KOPT-K1 (cell line): ENCODE results near the gene PPHLN1.

ENCODE experiments used
- H3K27ac ChIP-seq: fragments of 200-600 bp; sonication (generic); 2 replicates; pipeline ENCODE4 v1.5.1; 2016; ENCODE audit warnings: antibody characterized with exemption, mild to moderate bottlenecking, low read depth, low read length; ENCODE audit not compliant: poor library complexity, severe bottlenecking
- H3K36me3 ChIP-seq: fragments of 200-600 bp; sonication (generic); 2 replicates; pipeline ENCODE4 v1.5.1; 2017; ENCODE audit warnings: antibody characterized with exemption, mild to moderate bottlenecking, low read length, moderate library complexity; ENCODE audit not compliant: insufficient read depth
- H3K9me3 ChIP-seq: fragments of 200-600 bp; sonication (generic); 2 replicates; pipeline ENCODE4 v1.5.1; 2017; ENCODE audit warnings: antibody characterized with exemption, low read length, mild to moderate bottlenecking; ENCODE audit not compliant: insufficient read depth, poor library complexity, severe bottlenecking

The PPHLN1 gene

GRCh38 chr12:42325653-42326474 is at the start of gene PPHLN1, which contains the start of gene ZCRB1:
Gene PPHLN1 (plus strand): TSS chr12:42326167. CDS start chr12:42335903, 9,736 bp downstream.
Gene ZCRB1 (minus strand): TSS chr12:42326094. CDS start chr12:42324102, 1,992 bp downstream.
- Histone ChIP-seq H3K27ac (peak within 1 kb of the TSS; percentile 76), H3K9me3 (no peaks in the 10 kb centered on the region), H3K36me3 (peaks cover 36% of the 10 kb centered on the region)

GRCh38 chr12:42277396-42278127 is 48.4 kb upstream of the PPHLN1 start:
- H3K9me3 ChIP-seq, result peaks cover 4% of the 10 kb centered on the region
- no peaks in the 10 kb centered on the region for H3K36me3 ChIP-seq
- no peak overlapping the region for H3K27ac ChIP-seq

- Histone ChIP-seq H3K27ac (no peak overlapping the region), H3K9me3 (no peaks in the 10 kb centered on the region), H3K36me3 (no peaks in the 10 kb centered on the region)
Measured at GRCh38 chr12:42278128-42278510, 47.8 kb upstream of the PPHLN1 start.

GRCh38 chr12:42281278-42281677 is 44.7 kb upstream of the PPHLN1 start:
- H3K27ac ChIP-seq, result no peak overlapping the region
- H3K9me3 ChIP-seq, result no peaks in the 10 kb centered on the region
- no peaks in the 10 kb centered on the region for H3K36me3 ChIP-seq

GRCh38 chr12:42281844-42282243 is 44.1 kb upstream of the PPHLN1 start:
- no peaks in the 10 kb centered on the region for H3K9me3 ChIP-seq
- H3K27ac ChIP-seq, result no peak overlapping the region
- H3K36me3 ChIP-seq, result no peaks in the 10 kb centered on the region

- H3K27ac ChIP-seq, result no peak overlapping the region
- H3K36me3 ChIP-seq, result no peaks in the 10 kb centered on the region
- no peaks in the 10 kb centered on the region for H3K9me3 ChIP-seq
Measured at GRCh38 chr12:42282294-42282693, 43.7 kb upstream of the PPHLN1 start.

- Histone ChIP-seq H3K27ac (no peak overlapping the region), H3K36me3 (no peaks in the 10 kb centered on the region), H3K9me3 (no peaks in the 10 kb centered on the region)
Measured at GRCh38 chr12:42283739-42284138, 42.2 kb upstream of the PPHLN1 start.

GRCh38 chr12:42284157-42284556 is 41.8 kb upstream of the PPHLN1 start:
- Histone ChIP-seq H3K27ac (no peak overlapping the region), H3K36me3 (no peaks in the 10 kb centered on the region), H3K9me3 (no peaks in the 10 kb centered on the region)

- Histone ChIP-seq H3K9me3 (no peaks in the 10 kb centered on the region), H3K36me3 (no peaks in the 10 kb centered on the region), H3K27ac (no peak overlapping the region)
Measured at GRCh38 chr12:42284876-42285275, 41.1 kb upstream of the PPHLN1 start.

GRCh38 chr12:42285431-42285830 is 40.5 kb upstream of the PPHLN1 start:
- Histone ChIP-seq H3K27ac (no peak overlapping the region), H3K9me3 (no peaks in the 10 kb centered on the region), H3K36me3 (no peaks in the 10 kb centered on the region)

GRCh38 chr12:42286741-42287140 is 39.2 kb upstream of the PPHLN1 start:
- Histone ChIP-seq H3K36me3 (no peaks in the 10 kb centered on the region), H3K27ac (no peak overlapping the region)

GRCh38 chr12:42288544-42288943 is 37.4 kb upstream of the PPHLN1 start:
- H3K36me3 ChIP-seq, result no peaks in the 10 kb centered on the region
- H3K27ac ChIP-seq, result no peak overlapping the region
- H3K9me3 ChIP-seq, result no peaks in the 10 kb centered on the region

More at GRCh38 chr12:42286741-42287140, 39.2 kb upstream of the PPHLN1 start:
- no peaks in the 10 kb centered on the region for H3K9me3 ChIP-seq

GRCh38 chr12:42291680-42292079 is 34.3 kb upstream of the PPHLN1 start:
- H3K9me3 ChIP-seq, result no peaks in the 10 kb centered on the region
- H3K36me3 ChIP-seq, result no peaks in the 10 kb centered on the region
- H3K27ac ChIP-seq, result no peak overlapping the region

GRCh38 chr12:42296503-42297109 is 29.4 kb upstream of the PPHLN1 start:
- Histone ChIP-seq H3K27ac (no peak overlapping the region), H3K36me3 (no peaks in the 10 kb centered on the region)

GRCh38 chr12:42298887-42299286 is 27.1 kb upstream of the PPHLN1 start:
- Histone ChIP-seq H3K27ac (no peak overlapping the region), H3K9me3 (no peaks in the 10 kb centered on the region)

More at GRCh38 chr12:42296503-42297109, 29.4 kb upstream of the PPHLN1 start:
- no peaks in the 10 kb centered on the region for H3K9me3 ChIP-seq

More at GRCh38 chr12:42298887-42299286, 27.1 kb upstream of the PPHLN1 start:
- no peaks in the 10 kb centered on the region for H3K36me3 ChIP-seq
